T-helper 2 cell (primary cell): ENCODE measurements around the gene ICE2.

Source experiments
- DNase-seq, 5 experiments: peaks; one replicate each; pipeline versions ENCODE4 v3.0.0 to v3.0.0-alpha.2; 2012 to 2022

The ICE2 gene

DNA sequence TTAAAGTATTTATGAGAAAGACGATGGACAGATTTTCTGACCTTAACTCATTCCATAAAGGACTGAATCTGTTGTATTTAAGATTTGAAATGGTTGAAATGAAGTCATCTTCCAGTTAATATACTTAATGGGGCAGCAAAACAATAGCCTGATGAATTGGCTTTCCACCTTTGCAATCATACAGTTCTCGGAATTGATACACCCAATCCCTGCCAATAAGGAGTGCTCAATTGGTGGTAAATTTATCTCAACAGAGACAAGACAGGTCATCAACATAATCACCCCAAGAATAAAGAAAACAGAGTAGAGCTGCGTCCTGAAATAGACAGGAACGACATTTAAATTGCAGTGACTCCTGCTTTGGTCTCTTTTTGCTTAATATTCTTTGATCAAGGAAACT is 92.3 kb downstream of the ICE2 start:
- no peak for DNase-seq

DNA sequence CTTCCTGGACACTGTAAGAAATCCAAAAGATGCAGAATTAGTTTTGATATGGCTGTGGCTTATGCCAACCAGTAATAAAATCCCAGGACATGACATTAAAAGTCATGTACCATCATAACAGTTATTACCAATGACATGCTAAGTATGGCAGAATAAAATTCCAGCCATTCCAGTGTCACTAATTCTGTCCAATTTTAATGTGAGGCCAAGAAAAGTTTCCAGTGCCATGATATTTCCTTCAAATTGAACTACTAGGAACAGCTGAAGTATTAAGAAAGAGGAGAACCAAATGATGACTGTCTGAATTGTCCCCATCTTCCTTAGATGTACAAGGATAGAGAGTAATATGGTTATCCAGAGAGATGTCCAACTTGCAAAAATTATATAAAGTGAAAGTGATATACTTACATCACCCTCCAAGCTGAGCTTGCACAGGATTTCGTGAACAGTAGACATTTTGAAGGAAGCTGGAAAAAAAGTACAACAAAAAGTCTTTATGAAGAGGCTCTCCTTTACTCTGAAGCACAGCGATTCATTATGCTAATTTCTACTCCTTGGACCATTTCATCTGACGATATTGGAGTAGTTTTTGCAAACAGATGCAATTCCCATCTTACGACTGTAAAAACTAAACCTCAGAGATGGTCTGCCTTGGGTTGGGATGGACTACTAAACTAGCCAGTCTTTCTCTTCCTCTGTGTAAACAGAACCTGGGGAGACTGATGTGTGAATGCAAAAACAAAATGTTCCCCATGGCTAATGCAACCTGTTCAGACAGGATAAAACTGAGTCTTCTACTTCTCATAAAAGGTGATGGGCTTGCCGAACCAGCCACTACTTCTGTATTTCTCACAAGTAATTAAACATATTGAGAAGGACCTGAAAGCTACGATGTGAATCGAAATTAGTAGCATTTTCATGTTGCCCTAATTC is 93.1 kb downstream of the ICE2 start:
- DNase-seq, result no peak

DNA sequence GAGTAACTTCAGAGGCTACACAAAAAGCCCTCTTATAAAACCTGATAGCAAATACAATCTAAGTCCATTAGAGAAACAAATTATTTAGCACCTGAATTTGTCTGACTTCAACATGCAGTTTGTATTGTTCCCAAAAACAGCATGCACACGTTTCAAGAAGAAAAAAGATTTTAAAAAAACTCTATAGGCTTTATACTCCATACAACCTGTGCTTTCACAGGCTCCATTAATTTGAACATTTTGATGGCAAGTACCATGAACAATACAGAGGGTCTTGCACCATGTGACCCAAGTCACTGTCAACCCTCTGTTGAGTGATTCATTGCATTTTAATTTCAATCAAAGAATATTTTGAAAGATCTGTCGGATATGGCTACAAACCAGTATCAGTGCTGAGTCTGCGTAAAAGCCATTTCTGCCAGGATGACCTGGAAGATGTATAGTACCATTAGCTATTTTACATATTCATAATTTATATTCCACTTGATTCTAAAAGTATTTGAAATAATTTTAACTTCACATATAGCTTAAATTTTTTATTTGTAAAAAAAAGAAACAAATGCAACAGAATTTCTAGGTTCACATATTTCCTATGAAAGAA is 94.3 kb downstream of the ICE2 start:
- DNase-seq, result no peak

DNA sequence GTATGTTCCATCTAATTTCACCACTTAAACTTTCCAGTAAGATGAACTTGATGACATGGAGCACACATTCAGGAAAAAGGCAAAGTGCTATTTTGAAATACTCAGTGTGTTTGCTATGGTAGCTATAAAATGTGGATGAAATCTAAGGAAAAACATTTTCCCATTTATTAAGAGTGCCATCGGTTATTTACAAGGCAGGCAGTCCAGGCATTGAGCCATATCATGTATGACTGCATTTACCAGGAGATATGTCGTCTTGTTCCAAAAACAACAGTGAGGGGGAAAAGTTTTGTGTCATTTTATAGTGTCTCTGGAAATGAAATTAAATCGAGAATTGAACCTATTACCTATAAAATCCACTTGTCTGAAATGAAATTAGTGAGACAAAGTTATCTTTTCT is 94.9 kb downstream of the ICE2 start:
- no peak for DNase-seq

DNA sequence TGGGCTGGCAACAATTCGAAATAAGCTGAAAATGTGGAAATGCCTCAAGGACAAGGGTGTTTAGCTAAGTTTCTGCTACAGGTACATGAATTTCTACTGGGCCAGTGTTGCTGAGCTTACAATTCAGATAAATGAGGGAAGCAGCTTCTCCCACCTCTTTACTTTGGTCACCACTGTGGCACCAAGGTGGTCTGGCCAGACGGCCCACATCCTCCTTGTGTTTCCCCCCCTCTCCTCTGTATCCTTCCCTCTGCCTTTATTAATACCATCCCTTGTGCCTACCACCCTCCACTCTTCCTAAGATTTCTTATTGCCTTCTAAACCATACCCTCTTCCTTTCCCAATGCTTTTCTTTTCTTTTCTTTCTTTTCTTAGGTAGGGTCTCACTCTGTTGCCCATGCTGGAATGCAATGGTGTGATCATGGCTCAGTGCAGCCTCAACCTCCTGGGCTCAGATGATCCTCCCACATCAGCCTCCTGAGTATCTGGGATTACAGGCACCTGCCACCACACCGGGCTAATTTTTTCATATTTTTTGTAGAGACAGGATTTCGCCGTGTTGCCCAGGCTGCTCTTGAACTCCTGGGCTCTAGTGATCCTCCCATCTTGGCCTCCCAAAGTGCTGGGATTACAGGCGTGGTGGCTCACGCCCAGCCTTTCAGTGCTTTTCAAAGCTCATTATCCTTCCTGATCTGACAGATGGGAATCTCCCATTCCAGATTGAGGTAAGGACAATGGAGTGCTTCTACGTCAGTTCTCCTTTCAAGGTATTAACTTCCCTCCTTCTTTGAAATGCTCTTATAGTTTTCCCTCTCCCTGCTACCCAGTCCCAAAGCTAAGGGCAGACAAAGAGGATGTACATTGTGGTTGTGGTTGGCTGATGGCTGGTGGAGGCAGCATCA is 95.9 kb downstream of the ICE2 start:
- no peak for DNase-seq

DNA sequence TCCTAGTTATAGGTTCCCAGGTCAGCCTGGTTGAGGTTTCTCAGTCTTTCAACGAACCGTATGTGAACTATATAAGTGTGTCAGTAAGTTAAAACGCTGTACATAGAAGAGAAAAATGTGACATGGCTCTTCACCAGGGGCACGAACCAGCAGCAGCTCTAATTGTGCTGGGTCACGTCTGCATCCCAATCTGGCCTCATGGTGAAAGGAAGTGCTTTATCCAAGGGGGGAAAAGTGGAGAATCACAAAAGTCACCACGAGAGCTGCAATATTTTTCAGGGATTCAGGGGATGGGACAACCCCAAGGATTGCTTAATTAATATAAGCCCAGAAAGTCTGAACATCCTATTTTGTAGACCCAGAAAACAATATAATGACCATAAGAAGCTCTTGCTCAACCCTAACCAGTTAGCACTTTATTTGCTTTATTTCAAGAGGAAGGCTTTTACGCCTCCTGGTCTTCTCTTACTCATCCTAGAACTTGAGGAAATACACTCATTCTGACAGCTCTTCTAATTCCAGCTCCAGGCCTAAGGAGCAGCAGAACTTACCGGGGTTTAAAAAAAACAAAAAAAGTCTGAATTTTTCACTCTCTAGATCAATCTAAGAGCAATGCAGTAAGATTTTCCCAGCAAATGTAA is 97.7 kb downstream of the ICE2 start:
- no peak for DNase-seq

DNA sequence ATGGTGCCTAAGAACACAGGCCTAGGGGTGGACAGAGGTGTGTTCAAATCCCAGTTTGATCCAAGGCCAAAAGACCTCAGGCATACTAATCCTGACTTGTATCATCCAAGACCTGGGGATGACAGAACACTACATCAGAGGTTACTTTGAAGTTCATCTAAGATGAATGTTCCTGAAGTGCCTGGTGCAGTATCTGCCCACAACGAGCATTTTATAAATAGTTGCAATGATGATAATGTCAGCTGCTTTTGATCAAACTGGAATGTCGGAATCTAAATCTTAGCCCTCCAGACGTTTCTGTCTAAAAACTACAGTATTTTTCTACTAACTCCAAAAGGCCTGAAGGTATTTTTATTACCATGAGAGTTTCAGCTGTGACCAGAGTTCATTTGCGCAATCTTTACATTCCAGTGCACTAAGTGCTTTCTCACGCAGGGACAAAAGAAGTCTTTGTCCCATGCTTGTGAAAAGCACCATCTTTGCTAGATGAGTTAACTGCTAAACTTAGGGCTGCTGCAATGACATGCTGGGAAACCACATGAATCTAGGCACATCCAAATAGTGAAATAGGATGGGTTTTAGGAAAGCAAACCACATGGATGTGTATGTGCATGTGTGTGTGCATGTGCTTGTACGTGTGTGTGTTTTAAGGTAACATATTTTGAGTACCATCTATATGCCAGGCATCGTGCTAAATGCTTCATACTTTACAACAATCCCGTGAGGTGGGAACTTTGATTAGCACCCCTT is 99.2 kb downstream of the ICE2 start:
- no peak for DNase-seq

DNA sequence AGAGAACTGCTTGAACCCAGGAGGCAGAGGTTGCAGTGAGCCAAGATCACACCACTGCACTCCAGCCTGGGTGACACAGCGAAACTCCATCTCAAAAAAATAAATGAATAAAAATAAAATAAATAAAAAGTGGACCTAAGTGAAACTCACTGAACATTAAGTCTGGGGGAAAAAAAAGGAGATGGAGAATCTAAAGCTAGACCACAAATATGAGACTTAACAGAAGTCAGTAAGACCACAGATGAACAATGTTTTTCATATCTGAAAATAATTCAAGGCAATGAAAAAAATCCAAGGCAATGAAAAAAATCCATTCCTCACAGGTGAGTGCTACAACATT is 99.8 kb downstream of the ICE2 start:
- no peak for DNase-seq

DNA sequence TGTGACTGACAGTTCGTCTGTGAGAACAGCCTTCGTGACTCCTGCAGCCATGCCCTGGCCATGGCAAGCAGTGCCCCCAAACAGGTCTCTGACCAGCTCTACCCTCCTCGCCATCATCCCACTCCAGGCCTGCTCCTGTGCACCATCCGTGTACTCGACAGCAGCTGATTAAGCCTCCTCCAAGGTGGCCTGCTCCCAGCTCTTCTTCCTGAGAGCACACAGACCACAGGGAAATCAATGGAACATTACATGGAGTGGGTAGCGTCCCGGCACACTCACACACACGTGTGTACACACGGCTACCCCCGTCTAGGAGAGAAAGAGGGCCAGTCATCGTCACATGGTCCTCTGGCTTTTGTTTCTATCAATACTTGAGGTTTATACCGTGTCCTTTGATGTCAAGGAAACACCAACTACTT is 102.3 kb downstream of the ICE2 start:
- no peak for DNase-seq

DNA sequence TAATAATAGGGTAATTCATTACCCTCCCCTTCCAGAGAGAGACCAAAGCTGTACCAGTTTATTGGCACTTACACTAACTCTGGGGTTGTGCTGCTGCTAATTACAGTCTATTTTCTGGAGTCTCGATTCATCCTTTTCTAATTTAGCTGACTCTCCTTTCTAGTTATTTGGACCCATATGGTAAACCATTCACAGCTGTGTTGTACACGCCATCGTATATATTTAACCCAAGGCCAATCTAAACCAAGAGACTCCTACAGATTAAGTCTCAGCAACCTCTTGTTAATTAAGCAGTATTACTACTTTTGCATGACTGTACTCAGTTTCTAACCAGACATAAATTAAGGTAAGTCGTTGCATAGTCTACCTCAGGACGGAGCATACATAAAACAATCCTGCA is 103.6 kb downstream of the ICE2 start:
- DNase-seq, result no peak

DNA sequence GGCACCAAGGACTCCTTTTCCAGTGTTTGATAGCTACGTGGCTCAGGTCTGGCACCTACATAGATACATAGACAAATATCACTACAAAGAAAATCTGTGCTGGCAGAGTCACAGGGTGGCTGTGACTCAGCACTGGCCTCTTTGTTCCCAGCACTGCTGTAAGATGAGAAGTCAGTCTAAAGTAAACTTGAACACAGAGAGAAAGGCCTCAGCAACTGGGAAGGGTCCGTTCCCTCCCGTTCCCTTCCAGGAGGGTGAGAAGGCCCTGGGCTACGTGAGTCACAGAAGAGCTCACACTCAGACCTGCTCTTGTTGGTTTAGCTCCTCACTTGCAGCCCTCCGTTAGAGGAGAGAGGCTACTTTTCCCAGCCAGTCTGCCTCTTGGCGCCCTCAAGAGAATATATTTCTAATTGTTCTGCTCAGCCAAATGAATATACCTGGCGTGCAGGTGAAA is 104.3 kb downstream of the ICE2 start:
- DNase-seq, result no peak

DNA sequence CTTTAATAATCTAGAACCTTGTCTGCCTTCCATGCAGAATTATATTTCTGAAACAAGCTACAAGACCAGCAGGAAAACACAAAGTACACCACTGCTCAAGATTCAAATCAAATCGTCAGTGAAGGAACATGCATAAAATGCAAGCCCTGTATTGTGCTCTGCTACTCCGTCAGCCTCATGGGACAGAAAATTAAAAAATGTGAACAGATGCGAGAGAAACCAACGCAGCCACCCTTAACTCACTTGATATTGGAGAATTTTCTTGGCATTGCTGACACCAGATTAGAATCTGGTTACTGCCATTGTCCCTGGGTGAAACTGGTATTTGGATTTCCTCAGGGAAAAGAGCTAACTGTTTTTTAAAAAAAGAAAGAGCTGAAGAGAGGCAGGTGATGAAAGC is 104.7 kb downstream of the ICE2 start:
- no peak for DNase-seq

DNA sequence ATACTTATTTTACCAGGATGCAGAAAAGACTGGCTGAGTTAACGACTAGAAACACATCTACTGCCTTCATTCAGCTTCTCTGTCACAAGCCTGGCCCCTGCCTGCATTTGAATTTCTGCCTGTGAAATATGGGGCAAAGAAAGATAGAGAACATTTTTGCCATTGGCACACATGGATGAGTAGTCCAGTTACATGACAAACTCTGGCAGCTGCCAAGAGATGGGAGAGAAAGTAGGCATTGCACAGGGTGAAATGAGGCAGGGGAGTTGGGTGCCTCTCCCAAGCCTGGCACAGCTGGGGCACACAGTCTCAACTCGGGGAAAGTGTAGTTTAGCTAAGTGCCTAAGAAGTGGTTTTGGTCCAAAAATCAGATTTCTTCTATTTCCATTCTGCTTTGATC is 105.2 kb downstream of the ICE2 start:
- no peak for DNase-seq

DNA sequence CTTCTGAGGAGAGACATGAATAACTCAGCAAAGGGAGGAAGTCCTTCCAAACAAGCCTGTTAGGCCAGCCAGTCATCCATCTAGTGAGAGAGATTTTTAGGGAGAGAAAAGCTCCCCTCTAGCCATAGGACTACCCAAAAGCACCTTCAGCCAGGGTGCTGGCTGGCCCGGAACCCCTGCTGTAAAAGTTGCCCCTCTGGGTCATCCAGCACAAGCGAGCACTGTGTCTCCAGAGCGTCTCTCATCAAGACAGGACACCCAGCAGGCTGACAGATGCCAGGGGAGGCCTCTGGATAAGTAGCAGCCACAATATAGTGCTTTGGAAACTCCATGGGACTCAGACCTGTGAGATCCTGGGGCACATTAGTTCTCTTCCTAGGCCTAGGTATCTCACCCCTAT is 105.6 kb downstream of the ICE2 start:
- DNase-seq, result no peak

DNA sequence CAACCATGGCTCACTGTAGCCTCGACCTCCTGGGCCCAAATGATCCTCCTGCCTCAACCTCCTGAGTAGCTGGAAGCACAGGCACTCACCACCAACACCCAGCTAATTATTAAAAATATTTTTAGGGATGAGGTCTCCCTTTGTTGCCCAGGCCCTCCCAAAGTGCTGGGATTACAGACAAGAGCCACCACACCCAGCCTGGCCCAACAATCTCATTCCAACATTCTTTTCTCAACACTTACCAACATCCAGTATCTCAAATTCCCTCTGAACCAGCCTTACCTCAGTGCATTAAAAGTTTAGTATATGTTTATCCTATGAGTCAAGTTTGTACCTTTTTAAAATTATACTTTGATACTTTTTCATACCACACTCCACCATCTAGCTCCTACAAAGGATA is 106.2 kb downstream of the ICE2 start:
- DNase-seq, result no peak

DNA sequence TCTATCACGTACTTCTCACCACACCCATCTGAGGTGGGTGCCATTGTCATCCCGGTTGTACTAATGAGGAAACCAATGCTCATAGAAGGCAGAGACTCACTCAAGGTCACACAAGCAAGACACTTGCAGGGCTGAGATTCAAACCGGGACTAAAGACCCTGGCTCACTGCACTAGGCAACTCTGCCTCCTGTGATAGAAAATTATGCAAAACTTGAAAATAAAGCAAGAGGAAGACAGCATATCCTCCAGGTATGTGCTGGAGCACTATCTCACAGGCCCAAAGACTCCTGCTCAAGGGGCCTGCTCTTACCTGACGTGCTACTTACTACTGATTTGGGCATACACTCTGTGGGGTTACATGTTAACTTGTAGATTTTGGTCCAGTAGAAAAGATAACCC is 106.7 kb downstream of the ICE2 start:
- no peak for DNase-seq

DNA sequence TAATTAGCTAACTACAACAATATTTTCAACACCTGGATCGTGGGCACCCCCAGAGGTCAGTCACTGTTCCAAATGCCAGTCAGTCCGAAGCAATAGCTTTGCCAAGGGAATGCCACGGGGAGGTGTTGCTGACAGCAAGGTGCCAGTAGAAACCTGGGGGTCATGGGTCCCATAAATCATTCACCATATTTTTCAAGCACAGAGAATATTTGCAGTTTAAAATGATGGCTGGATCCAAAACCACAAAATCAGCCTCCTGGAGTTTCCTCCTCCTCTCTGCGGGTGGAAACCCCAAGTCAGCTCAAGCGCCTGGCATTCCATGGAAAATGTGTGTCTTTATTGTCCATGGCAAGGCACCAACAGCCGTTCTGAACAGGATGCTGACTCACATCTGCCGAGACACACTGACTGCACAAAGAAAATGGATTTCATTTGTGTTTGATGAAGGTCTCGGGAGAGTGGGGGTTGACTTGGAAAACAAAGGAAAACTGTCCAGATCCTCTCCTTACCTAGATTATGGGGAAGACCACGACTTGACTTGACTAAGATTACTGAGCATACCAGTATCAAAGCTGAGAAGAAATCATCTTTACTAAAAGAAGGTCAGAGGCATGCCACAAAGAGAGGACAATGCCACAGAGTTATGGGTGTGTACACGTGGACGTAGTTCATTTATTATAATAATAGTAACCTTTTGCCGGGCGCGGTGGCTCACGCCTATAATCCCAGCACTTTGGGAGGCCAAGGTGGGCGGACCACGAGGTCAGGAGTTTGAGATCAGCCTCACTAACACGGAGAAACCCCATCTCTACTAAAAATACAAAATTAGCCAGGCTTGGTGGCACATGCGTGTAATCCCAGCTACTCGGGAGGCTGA is 107.5 kb downstream of the ICE2 start:
- DNase-seq, result peak in 1 of 5 experiments; percentile 15

DNA sequence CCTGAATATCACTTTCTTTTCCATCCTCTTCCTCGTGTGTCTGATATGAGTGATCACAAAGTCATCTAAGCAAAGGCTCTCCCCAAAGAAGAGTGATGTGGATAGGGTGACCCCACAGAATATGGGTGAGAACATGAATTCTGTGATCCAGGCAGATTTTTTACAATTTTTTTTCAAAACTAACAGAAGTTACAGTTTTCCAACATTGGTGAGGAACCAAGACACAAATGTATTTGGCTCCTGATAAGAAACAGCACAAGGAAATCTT is 108.1 kb downstream of the ICE2 start:
- no peak for DNase-seq

DNA sequence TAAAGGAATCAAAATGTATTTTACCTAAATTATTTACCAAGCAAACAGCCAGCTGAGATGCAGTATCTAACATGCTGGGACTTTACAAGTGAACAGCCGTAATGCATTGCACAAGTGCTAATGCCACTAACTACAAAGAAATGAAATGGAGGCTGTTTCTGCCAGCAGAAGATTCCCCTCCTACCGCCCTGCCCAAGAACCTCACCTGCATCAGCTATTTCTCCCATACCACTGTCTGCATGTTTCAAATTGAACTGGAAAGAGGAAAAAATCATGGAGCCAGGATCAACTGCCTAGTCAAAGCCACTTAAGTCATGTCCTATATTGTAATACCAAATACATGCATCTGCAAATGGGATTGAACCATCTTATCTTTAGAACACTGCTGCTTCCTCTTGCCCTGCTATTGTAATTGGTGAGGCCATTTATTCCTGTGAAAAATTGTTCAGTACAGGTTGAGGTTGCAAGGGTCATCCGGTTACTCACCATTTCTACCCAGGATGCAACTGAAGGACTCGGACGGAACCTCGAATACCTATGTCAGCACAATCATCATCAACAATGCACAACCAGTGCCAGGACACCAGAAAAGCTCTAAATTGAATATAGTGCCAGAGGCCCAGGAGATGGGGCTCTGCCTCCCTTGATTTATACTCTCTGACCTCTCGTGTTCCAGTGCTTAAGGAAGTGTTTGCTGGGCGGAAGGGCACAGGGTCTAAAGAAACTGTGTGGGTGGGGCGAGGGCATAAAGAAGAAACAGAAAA is 108.7 kb downstream of the ICE2 start:
- DNase-seq, result no peak

DNA sequence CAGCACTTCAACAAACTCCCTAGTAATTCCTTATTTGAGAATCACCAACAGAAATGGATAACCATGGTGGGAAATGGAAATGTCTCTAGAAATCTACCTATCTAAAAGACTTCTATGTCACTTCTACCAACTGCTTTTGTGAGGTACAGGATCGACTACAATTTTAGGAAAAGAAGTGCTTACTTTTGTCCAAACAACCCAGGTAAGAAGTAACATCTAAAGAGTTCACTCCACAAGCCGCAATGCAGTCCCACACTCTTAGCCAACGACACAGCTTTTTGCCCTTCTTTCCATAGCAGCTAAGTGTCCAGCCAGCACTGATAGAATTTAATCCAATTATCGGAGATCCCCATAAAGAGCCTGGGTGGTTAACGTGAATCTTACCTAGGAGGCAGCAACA is 109.2 kb downstream of the ICE2 start:
- DNase-seq, result no peak
